HuH-7 (cell line): ENCODE data around the gene KLHL26.

Experiments used
- DNase-seq: peaks from one replicate; pipeline ENCODE4 v3.0.0; 2011; ENCODE audit warnings: low spot score

Gene KLHL26

GRCh38 chr19:18718846-18719458, 82.1 kb downstream of the KLHL26 start:
- no peak for DNase-seq

- no peak for DNase-seq
These were observed 82.7 kb downstream of the KLHL26 start for GRCh38 chr19:18719541-18719940.
